NCI-H524 treated with DMSO at 0.1 percent for 48 hours (cell line): Measurements from ENCODE around the gene PLB1.

Source experiments
- DNase-seq: peaks from one replicate; lab custom pipeline; 2025; lab: John Stamatoyannopoulos, UW

PLB1 gene

GRCh38 chr2:28495551-28496250 lies at the start of gene PLB1:
TSS of gene PLB1 (plus strand) at chr2:28496060. CDS start at chr2:28496115, 55 bp downstream.
- DNase-seq = no peak

GRCh38 chr2:28446531-28446930 lies 49.3 kb upstream of the PLB1 start:
- no peak for DNase-seq

- DNase-seq = no peak
These were observed 48.8 kb upstream of the PLB1 start for GRCh38 chr2:28447086-28447485.

GRCh38 chr2:28447943-28448792 lies 47.7 kb upstream of the PLB1 start:
- DNase-seq = no peak

- no peak for DNase-seq
These were observed 47.1 kb upstream of the PLB1 start for GRCh38 chr2:28448793-28449100.

- DNase-seq = no peak
These were observed 46.8 kb upstream of the PLB1 start for GRCh38 chr2:28449126-28449487.

- DNase-seq = no peak
These were observed 46.1 kb upstream of the PLB1 start for GRCh38 chr2:28449488-28450395.

- no peak for DNase-seq
These were observed 44.8 kb upstream of the PLB1 start for GRCh38 chr2:28450901-28451565.

- DNase-seq = no peak
These were observed 43.9 kb upstream of the PLB1 start for GRCh38 chr2:28451793-28452533.

- DNase-seq = no peak
These were observed 43.3 kb upstream of the PLB1 start for GRCh38 chr2:28452534-28453081.

- DNase-seq = no peak
These were observed 42.5 kb upstream of the PLB1 start for GRCh38 chr2:28453396-28453795.

- DNase-seq = no peak
These were observed 41.6 kb upstream of the PLB1 start for GRCh38 chr2:28454016-28454930.

GRCh38 chr2:28457237-28457636 lies 38.6 kb upstream of the PLB1 start:
- no peak for DNase-seq

- DNase-seq = no peak
These were observed 34.8 kb upstream of the PLB1 start for GRCh38 chr2:28461056-28461455.

GRCh38 chr2:28462122-28462521 lies 33.7 kb upstream of the PLB1 start:
- no peak for DNase-seq

GRCh38 chr2:28463211-28463816 lies 32.5 kb upstream of the PLB1 start:
- DNase-seq = no peak

GRCh38 chr2:28463893-28464292 lies 32.0 kb upstream of the PLB1 start:
- no peak for DNase-seq

GRCh38 chr2:28465148-28465885 lies 30.5 kb upstream of the PLB1 start:
- no peak for DNase-seq

GRCh38 chr2:28469304-28469703 lies 26.6 kb upstream of the PLB1 start:
- DNase-seq = no peak
